Measurements from ENCODE around the gene BACE1-AS.
"Not testable (repeated sequence)": the region's sequence is repeated elsewhere in the genome, so short reads cannot be mapped to it uniquely, and the experiment has no call there.

The BACE1-AS gene

GRCh38 chr11:117316197-117316961 is 25.2 kb downstream of the BACE1-AS start, which contains the start of gene BACE1:
BACE1 (minus strand) TSS chr11:117316256; CDS start chr11:117315795, 461 bp downstream.
- peak within 1 kb of the TSS; percentile 88 for H3K56ac ChIP-seq (ENCODE audit: low read length)

GRCh38 chr11:117318738-117319137 is 27.6 kb downstream of the BACE1-AS start:
- no peak overlapping the region for H2AK5ac ChIP-seq (ENCODE audit: low read length)
- no peaks in the 10 kb centered on the region for H3K79me1 ChIP-seq (ENCODE audit: low read length)
- no peak overlapping the region for H3K4me2 ChIP-seq (ENCODE audit: low read length)
- H3K27me3 ChIP-seq (ENCODE audit: insufficient read depth, low read length, poor library complexity), result no peaks in the 10 kb centered on the region
- H2BK15ac ChIP-seq (replicated peaks; ENCODE audit: low read depth), result no peak overlapping the region
- no peak overlapping the region for H4K8ac ChIP-seq (ENCODE audit: low read depth, low read length)
- no peaks in the 10 kb centered on the region for H3K36me3 ChIP-seq (ENCODE audit: control insufficient read depth, insufficient read depth, low read length)
- H3K56ac ChIP-seq (ENCODE audit: low read length), result no peak overlapping the region
- no CpG with 5 or more reads among the region's 7 CpGs for WGBS (ENCODE audit: extremely low coverage, insufficient coverage, low lambda C conversion rate)
- no peak overlapping the region for H2BK120ac ChIP-seq (ENCODE audit: low read depth, low read length)
- peaks cover 8% of the 10 kb centered on the region for H3K4me1 ChIP-seq (ENCODE audit: control insufficient read depth, low read depth, low read length)
- H3K23ac ChIP-seq (ENCODE audit: low read length), result no peak overlapping the region
- H2BK5ac ChIP-seq (ENCODE audit: low read length), result no peak overlapping the region
- no peak overlapping the region for H3K4ac ChIP-seq (ENCODE audit: low read depth, low read length)
- H4K5ac ChIP-seq (ENCODE audit: low read length), result no peak overlapping the region
- no peak overlapping the region for H3K4me3 ChIP-seq (ENCODE audit: low read length)
- no peaks in the 10 kb centered on the region for H3K79me2 ChIP-seq (ENCODE audit: control insufficient read depth, insufficient read depth, low read length)
- no peak overlapping the region for H3K18ac ChIP-seq (ENCODE audit: low read length)
- H3K9ac ChIP-seq (ENCODE audit: low read length), result no peak overlapping the region
- no peak overlapping the region for H3K27ac ChIP-seq (ENCODE audit: low read depth, low read length)
- no peak for DNase-seq

More at GRCh38 chr11:117316197-117316961, 25.2 kb downstream of the BACE1-AS start, which contains the start of gene BACE1:
- Histone ChIP-seq H3K18ac (ENCODE audit: low read length) (peak within 1 kb of the TSS; percentile 19), H3K4me3 (ENCODE audit: low read length) (peak within 1 kb of the TSS; percentile 57), H3K79me2 (ENCODE audit: control insufficient read depth, insufficient read depth, low read length) (no peaks in the 10 kb centered on the region), H2AK5ac (ENCODE audit: low read length) (no peak within 1 kb of the TSS), H2BK15ac (replicated peaks; ENCODE audit: low read depth) (no peak within 1 kb of the TSS), H3K4ac (ENCODE audit: low read depth, low read length) (peak within 1 kb of the TSS; percentile 41), H3K4me1 (ENCODE audit: control insufficient read depth, low read depth, low read length) (peaks cover 8% of the 10 kb centered on the region), H3K9ac (ENCODE audit: low read length) (peak within 1 kb of the TSS; percentile 79), H2BK5ac (ENCODE audit: low read length) (no peak within 1 kb of the TSS), H3K4me2 (ENCODE audit: low read length) (peak within 1 kb of the TSS; percentile 89), H3K27me3 (ENCODE audit: insufficient read depth, low read length, poor library complexity) (no peaks in the 10 kb centered on the region), H2BK120ac (ENCODE audit: low read depth, low read length) (no peak within 1 kb of the TSS), H3K36me3 (ENCODE audit: control insufficient read depth, insufficient read depth, low read length) (no peaks in the 10 kb centered on the region), H3K79me1 (ENCODE audit: low read length) (no peaks in the 10 kb centered on the region), H4K8ac (ENCODE audit: low read depth, low read length) (no peak within 1 kb of the TSS), H3K27ac (ENCODE audit: low read depth, low read length) (no peak within 1 kb of the TSS), H4K5ac (ENCODE audit: low read length) (no peak within 1 kb of the TSS), H3K23ac (ENCODE audit: low read length) (peak within 1 kb of the TSS; percentile 57)
- peak; percentile 96 for DNase-seq
- no CpG with 5 or more reads among the region's 29 CpGs for WGBS (ENCODE audit: extremely low coverage, insufficient coverage, low lambda C conversion rate)

- Histone ChIP-seq H3K79me2 (ENCODE audit: control insufficient read depth, insufficient read depth, low read length) (no peaks in the 10 kb centered on the region), H3K4me2 (ENCODE audit: low read length) (no peak overlapping the region), H2AK5ac (ENCODE audit: low read length) (no peak overlapping the region), H3K9ac (ENCODE audit: low read length) (no peak overlapping the region), H3K79me1 (ENCODE audit: low read length) (no peaks in the 10 kb centered on the region), H3K4ac (ENCODE audit: low read depth, low read length) (no peak overlapping the region), H2BK5ac (ENCODE audit: low read length) (no peak overlapping the region), H2BK15ac (replicated peaks; ENCODE audit: low read depth) (no peak overlapping the region), H3K4me3 (ENCODE audit: low read length) (no peak overlapping the region), H3K27ac (ENCODE audit: low read depth, low read length) (no peak overlapping the region), H2BK120ac (ENCODE audit: low read depth, low read length) (no peak overlapping the region), H4K8ac (ENCODE audit: low read depth, low read length) (no peak overlapping the region), H4K5ac (ENCODE audit: low read length) (no peak overlapping the region), H3K56ac (ENCODE audit: low read length) (no peak overlapping the region), H3K23ac (ENCODE audit: low read length) (no peak overlapping the region), H3K27me3 (ENCODE audit: insufficient read depth, low read length, poor library complexity) (no peaks in the 10 kb centered on the region), H3K18ac (ENCODE audit: low read length) (no peak overlapping the region), H3K36me3 (ENCODE audit: control insufficient read depth, insufficient read depth, low read length) (no peaks in the 10 kb centered on the region), H3K4me1 (ENCODE audit: control insufficient read depth, low read depth, low read length) (peaks cover 6% of the 10 kb centered on the region)
- WGBS (ENCODE audit: extremely low coverage, insufficient coverage, low lambda C conversion rate), result no CpG with 5 or more reads among the region's 5 CpGs
- DNase-seq, result no peak
These were observed 28.2 kb downstream of the BACE1-AS start for GRCh38 chr11:117319214-117319840.

DNA sequence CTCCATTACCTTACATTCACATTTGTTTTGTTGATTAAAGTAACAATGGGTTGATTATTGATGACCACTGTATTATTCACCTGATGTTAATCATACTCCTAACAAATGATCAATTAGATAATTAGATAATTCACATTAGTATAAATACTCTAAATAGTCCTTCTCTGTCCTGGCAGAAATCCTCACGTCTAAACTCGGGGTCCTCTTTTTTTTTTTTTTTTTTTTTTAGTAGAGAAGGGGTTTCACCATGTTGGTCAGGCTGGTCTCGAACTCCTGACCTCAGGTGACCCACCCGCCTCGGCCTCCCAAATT is 36.1 kb downstream of the BACE1-AS start:
- not testable (repeated sequence) for H3K4me3 ChIP-seq (ENCODE audit: low read length); H3K23ac ChIP-seq (ENCODE audit: low read length); H2BK120ac ChIP-seq (ENCODE audit: low read depth, low read length); H2BK15ac ChIP-seq (replicated peaks; ENCODE audit: low read depth); H3K27me3 ChIP-seq (ENCODE audit: insufficient read depth, low read length, poor library complexity); H3K79me2 ChIP-seq (ENCODE audit: control insufficient read depth, insufficient read depth, low read length); H2AK5ac ChIP-seq (ENCODE audit: low read length); DNase-seq; H4K8ac ChIP-seq (ENCODE audit: low read depth, low read length); H3K18ac ChIP-seq (ENCODE audit: low read length); H3K36me3 ChIP-seq (ENCODE audit: control insufficient read depth, insufficient read depth, low read length); H4K5ac ChIP-seq (ENCODE audit: low read length); H3K4me1 ChIP-seq (ENCODE audit: control insufficient read depth, low read depth, low read length); H3K4ac ChIP-seq (ENCODE audit: low read depth, low read length); H3K79me1 ChIP-seq (ENCODE audit: low read length); H3K4me2 ChIP-seq (ENCODE audit: low read length); H3K9ac ChIP-seq (ENCODE audit: low read length); H3K27ac ChIP-seq (ENCODE audit: low read depth, low read length); H2BK5ac ChIP-seq (ENCODE audit: low read length); H3K56ac ChIP-seq (ENCODE audit: low read length)
- WGBS (ENCODE audit: extremely low coverage, insufficient coverage, low lambda C conversion rate), result no CpG with 5 or more reads among the region's 5 CpGs

- H3K4ac ChIP-seq (ENCODE audit: low read depth, low read length), result peak within 1 kb of the TSS; percentile 73
- H3K27ac ChIP-seq (ENCODE audit: low read depth, low read length), result peak within 1 kb of the TSS; percentile 32
- peak within 1 kb of the TSS; percentile 59 for H3K4me2 ChIP-seq (ENCODE audit: low read length)
- H3K79me2 ChIP-seq (ENCODE audit: control insufficient read depth, insufficient read depth, low read length), result no peaks in the 10 kb centered on the region
- no CpG with 5 or more reads among the region's 64 CpGs for WGBS (ENCODE audit: extremely low coverage, insufficient coverage, low lambda C conversion rate)
- no peak within 1 kb of the TSS for H2BK15ac ChIP-seq (replicated peaks; ENCODE audit: low read depth)
- no peak within 1 kb of the TSS for H2AK5ac ChIP-seq (ENCODE audit: low read length)
- peak within 1 kb of the TSS; percentile 89 for H3K4me3 ChIP-seq (ENCODE audit: low read length)
- H3K36me3 ChIP-seq (ENCODE audit: control insufficient read depth, insufficient read depth, low read length), result no peaks in the 10 kb centered on the region
- H3K23ac ChIP-seq (ENCODE audit: low read length), result no peak within 1 kb of the TSS
- H4K8ac ChIP-seq (ENCODE audit: low read depth, low read length), result no peak within 1 kb of the TSS
- no peak within 1 kb of the TSS for H2BK120ac ChIP-seq (ENCODE audit: low read depth, low read length)
- peak; percentile 99 for DNase-seq
- H3K4me1 ChIP-seq (ENCODE audit: control insufficient read depth, low read depth, low read length), result peaks cover 3% of the 10 kb centered on the region
- H2BK5ac ChIP-seq (ENCODE audit: low read length), result no peak within 1 kb of the TSS
- H4K5ac ChIP-seq (ENCODE audit: low read length), result no peak within 1 kb of the TSS
- peak within 1 kb of the TSS; percentile 65 for H3K18ac ChIP-seq (ENCODE audit: low read length)
- peaks cover 2% of the 10 kb centered on the region for H3K79me1 ChIP-seq (ENCODE audit: low read length)
- H3K56ac ChIP-seq (ENCODE audit: low read length), result peak within 1 kb of the TSS; percentile 89
- H3K9ac ChIP-seq (ENCODE audit: low read length), result peak within 1 kb of the TSS; percentile 91
- H3K27me3 ChIP-seq (ENCODE audit: insufficient read depth, low read length, poor library complexity), result no peaks in the 10 kb centered on the region
These were observed 36.6 kb downstream of the BACE1-AS start, which contains the start of gene CEP164 for GRCh38 chr11:117327567-117328374. CEP164 (plus strand) TSS chr11:117327854; CDS start chr11:117338587, 10,733 bp downstream.
